IPS-11a (cell line): Measurements from ENCODE around the gene HTR3C.
"Not testable (repeated sequence)": the region's sequence is repeated elsewhere in the genome, so short reads cannot be mapped to it uniquely, and the experiment has no call there.

Source experiments
- H3K4me3 ChIP-seq: one replicate; pipeline ENCODE4 v1.5.1; 2013; ENCODE audit warnings: low read depth, low read length, control low read depth

Gene HTR3C

DNA sequence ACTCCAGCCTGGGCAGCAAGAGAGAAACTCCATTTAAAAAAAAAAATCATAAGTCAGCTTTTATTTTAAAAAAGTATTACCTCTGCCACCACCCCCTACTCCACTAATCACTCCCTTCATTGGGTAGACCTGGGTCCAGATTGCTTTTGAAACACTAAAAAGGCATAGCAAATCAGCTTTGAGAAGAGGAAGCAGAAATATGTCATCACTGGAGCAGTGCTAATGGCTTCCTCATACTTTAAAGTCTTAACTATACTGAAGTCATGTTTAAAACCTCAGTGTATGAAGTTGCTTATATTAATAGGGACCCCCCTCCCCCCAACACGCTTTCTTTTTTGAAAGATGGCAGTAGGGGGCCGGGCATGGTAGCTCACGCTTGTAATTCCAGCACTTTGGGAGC lies 22.3 kb upstream of the HTR3C start:
- no peak overlapping the region for H3K4me3 ChIP-seq

DNA sequence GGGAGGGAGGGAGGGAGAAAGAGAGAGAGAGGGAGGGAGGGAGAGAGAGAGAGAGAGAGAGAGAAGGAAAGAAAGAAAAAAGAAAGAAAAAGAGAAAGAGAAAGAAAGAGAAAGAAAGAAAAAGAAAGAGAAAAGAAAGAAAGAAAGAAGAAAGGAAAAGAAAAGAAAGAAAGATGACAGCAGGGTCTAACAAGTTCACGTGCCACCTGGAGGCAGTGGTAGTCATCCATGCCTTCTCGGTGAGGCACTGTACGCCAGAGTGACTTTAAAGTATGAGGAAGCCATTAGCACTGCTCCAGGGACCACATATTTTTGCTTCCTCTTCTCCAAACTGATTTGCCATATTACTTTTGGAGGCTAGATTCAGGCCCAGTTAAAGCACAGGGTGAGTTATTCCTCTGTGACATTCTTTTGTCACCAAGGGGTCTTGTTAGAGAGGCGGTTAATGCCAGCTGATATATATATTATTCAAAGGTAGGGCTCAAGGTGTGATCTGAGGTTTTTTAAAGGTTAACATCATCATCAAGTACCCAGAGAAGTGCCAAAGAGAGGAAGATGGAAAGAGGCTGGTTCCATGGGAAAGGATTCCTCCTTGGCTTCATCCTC lies 21.6 kb upstream of the HTR3C start, which contains the start of gene HTR3D:
Gene HTR3D (plus strand): TSS at position 556 of the 606 bp plus-strand sequence. CDS start 0 bp downstream, at position 556.
- no peak within 1 kb of the TSS for H3K4me3 ChIP-seq

DNA sequence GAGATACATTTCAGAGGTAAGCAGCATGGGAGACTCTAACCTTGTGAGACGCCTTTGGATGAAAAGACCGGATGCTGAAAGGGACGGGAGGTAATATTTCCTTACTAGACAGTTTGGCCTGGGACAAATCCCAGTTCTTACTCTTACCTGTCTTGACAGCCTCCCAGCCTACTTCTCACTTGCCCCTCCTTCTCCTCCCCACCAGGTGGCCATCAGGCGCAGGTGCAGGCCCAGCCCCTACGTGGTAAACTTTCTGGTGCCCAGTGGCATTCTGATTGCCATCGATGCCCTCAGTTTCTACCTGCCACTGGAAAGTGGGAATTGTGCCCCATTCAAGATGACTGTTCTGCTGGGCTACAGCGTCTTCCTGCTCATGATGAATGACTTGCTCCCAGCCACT lies 15.0 kb upstream of the HTR3C start:
- H3K4me3 ChIP-seq = no peak overlapping the region

DNA sequence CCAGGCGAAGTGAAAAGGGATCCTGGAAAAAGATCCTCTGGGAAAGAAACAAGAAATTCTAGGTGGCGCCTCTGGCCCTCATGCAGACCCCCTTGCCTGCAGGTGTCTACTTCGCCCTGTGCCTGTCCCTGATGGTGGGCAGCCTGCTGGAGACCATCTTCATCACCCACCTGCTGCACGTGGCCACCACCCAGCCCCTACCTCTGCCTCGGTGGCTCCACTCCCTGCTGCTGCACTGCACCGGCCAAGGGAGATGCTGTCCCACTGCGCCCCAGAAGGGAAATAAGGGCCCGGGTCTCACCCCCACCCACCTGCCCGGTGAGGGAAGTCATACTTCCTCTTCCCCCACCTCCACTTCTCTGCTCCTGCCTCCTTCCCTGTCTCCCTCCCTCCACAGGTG lies 14.5 kb upstream of the HTR3C start:
- H3K4me3 ChIP-seq = not testable (repeated sequence)

DNA sequence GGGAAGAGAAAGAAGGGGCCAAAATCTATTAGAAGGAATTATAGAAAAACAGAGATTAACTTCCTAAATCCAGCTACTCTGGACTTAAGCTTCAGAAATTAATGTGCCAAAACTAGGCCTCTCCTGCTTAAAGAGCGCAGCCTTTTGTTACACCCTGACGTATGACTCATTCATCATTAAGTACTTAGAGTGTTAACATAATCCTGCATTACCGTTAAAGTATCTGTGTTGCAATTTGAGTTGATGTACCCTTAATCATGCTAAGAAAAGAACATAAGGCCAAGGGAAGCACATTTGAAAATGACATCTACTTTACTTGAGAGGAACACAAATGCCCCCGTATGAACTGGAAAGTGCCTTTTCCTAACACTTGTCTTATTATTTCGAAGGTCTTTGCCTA lies 13.4 kb upstream of the HTR3C start:
- H3K4me3 ChIP-seq = no peak overlapping the region

DNA sequence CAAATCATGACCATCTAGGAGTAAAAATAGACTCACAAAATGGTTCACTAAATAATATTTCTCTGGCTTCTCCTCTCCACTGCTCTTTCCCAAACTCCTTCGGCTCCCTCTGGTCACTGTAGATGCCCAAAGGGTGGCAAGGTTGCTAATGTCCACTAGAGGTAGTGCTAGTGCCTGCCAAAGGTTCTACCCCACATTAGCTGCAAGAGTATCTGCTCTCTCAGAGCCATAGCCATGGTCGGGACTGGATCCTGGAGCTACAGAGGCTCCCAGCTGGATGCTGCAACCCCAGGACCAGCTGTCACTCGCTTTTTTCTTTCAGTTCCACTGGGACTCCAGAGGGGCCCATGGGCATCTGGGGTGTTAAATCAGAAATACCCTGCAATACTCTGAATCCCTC lies 12.8 kb upstream of the HTR3C start:
- no peak overlapping the region for H3K4me3 ChIP-seq

DNA sequence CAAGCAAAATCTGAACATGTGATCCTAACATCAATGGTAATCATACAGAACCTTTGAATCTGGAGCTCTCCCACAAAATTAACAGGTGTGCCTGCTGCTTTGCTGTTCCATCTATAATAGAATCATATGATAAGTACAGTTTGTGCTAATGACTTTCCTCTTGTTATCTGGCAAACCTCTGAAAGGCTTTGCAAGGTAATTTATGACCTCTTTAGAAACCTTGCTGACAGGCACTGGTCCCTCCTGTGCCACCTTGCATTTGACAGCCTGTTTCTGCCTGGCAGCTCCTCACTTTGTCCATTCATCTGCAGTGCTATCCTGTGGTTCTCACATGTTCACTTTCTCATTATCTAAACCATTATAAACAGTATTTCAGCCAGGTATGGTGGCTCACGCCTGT lies 10.2 kb upstream of the HTR3C start:
- no peak overlapping the region for H3K4me3 ChIP-seq

DNA sequence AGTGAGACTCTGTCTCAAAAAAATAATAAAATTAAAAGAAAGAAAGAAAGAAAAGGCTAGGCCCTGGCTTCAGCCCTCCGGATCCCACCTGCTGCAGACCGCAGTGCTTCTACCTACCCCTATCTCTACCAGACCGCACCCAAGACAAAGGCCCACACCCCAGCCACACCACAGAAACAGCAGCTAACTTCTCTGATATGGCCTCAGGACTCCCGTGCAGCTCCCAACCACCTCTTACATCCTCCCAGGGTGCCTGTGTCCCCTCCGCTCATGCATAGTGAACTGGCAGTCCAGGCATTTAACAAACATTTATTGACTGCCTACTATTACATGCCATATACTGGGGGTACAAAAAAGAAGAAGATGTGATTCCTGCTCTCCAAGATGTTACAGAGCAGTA lies 6.9 kb upstream of the HTR3C start:
- no peak overlapping the region for H3K4me3 ChIP-seq

DNA sequence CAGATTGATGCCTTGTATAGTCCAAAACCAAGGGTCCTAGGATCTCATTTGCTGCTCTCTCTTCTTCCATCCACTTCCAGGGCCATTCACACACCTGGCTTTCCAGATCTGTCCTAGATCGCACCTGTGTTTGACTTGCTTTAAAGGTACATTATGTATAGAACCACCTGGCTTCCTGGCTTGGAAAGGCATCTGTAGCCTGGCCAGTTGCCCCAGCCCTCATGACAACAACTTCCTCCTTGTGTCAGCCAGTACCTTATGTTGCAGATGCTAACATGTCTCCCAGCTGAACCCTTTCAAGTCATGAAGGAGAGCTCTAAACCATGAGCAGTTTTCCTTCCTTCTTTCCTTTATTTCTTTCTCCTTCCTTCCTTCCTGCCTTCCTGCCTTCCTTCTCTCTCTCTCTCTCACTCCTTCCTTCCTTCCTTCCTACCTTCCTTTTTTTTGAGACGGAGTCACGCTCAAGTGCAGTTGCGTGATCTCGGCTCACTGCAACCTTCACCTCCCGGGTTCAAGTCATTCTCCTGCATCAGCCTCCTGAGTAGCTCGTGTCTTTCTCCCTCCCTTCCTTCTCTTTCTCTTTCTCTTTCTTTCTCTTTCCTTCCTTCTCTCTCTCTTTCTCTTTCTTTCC lies 2.5 kb upstream of the HTR3C start:
- no peak overlapping the region for H3K4me3 ChIP-seq

DNA sequence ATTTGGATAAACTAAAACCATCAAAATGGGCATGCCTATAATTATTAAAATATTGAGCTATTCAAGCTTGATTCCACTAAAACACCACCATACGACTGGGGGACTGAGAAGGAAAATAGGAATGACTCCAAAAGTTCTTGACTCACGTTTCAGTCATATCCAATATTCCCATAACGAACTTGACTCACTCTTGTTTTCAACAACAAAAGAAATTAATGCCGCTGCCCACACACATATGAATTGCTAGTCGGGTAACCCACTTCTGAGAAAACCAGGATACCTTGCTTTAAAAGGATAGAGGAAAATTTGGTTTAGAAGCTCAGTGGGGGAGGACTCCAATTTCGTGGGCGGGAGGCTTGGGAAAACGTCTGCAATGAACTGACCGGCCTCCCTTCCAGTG lies 5.2 kb downstream of the HTR3C start:
- no peak overlapping the region for H3K4me3 ChIP-seq

DNA sequence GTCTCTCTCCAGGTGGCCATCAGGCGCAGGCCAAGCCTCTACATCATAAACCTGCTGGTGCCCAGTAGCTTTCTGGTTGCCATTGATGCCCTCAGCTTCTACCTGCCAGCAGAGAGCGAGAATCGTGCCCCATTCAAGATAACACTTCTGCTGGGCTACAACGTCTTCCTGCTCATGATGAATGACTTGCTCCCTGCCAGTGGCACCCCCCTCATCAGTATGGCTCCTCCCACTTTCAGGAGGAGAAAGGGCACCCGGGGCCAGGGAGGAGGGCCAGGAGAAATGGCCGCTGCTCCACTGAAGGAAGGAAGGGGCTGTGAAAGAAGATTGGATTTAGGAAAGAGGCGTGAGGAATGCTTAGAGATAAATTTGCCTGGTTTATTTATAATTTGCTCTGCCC lies 6.6 kb downstream of the HTR3C start:
- H3K4me3 ChIP-seq = no peak overlapping the region

DNA sequence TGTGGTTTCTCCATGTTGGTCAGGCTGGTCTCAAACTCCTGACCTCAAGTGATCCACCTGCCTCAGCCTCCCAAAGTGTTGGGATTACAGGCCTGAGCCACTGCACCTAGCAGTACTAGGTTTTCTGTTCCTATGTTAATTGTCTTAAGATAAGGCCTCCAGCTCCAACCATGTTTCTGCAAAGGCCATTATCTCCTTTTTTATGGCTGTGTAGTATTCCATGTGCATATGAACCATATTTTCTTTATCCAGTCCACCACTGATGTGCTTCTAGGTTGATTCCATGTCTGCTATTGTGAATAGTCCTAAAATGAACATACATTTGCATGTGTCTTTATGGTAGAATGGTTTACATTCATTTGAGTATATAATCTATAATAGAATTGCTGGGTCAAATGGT lies 9.8 kb downstream of the HTR3C start:
- no peak overlapping the region for H3K4me3 ChIP-seq

DNA sequence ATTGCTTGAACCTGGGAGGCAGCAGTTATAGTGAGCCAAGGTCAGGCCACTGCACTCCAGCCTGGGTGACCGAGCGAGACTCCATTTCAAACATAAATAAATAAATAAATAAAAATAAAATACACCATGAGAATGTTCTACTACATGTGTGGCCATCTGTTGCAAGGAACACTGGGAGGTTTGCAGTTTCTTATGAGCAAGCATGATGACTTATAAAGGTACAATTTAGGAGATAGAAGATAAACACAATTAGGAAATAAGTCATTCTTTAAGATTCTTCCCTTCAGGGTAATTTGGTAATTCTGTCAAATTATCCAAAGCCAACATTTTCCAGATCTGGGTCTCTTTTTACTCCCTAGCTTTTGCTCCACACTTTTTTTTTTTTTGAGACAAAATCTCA lies 13.4 kb downstream of the HTR3C start:
- H3K4me3 ChIP-seq = no peak overlapping the region

DNA sequence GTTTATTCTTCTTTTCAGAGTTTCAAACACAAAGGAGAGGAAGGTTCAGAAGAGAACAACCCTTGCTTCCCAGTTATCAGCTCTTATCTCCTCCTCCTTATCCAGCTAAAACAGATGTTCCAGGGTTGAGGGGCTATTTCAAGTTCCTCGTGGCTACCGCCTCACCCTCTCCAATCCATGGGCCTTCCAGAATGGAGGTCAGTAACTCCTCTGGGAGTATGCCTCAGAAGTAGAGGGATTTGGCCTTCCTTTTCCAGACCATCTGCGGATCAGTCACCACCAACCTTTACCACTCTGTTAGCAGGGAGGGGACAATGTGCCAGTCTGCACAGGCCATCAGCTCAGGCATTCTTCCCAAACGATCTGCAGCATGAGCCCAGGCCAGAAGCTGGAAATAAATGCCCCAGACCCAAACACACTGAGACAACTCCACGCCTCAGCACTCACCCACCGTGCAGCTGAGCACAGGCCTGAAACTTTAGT lies 14.8 kb downstream of the HTR3C start:
- no peak overlapping the region for H3K4me3 ChIP-seq

DNA sequence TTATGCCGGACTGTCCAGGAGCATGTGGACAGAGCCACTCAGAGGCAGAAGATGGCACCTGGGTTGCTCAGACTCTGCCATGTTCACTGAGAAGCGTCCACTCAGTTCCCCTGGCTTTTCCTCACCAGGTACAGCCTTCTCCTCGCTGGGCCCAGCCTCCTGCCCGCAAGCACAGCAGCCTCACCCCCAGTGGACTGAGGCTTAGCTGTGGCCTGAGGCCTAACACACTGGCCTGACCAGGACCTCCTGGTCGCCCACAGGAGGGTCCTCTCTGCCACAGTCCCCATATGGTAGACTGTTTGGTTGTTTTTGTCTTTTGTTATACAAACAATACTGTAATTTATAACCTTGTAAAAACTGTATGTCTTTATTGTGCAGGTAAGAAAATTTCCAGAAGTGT lies 15.5 kb downstream of the HTR3C start:
- no peak overlapping the region for H3K4me3 ChIP-seq

DNA sequence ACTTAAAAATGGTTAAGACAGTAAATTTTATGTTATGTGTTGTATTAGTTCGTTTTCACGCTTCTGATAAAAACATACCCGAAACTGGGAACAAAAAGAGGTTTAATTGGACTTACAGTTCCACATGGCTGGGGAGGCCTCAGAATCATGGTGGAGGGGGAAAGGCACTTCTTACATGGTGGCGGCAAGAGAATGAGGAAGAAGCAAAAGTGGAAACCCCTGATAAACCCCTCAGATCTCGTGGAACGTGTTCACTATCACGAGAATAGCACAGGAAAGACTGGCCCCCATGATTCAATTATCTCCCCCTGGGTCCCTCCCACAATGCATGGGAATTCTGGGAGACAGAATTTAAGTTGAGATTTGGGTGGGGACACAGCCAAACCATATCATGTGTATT lies 18.3 kb downstream of the HTR3C start:
- H3K4me3 ChIP-seq = not testable (repeated sequence)

DNA sequence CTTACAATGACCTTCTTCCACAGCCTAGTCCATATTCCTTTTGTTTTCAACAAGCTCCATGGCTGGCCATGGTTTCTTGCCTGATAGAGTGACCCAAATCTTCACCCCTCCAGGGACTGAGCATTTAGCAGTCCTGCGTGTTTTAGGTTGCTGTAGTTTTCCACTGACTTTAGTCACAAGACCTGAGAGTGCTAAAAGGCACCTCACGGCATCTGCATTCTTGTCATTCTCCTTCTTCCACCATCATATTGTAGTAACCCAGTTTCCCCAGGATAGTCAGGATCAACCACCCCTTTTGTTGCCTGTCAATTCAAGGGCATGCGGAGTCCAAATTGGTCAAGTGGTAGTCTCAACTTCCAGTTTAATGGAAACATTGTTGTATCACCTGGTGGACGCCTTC lies 20.8 kb downstream of the HTR3C start:
- H3K4me3 ChIP-seq = no peak overlapping the region

DNA sequence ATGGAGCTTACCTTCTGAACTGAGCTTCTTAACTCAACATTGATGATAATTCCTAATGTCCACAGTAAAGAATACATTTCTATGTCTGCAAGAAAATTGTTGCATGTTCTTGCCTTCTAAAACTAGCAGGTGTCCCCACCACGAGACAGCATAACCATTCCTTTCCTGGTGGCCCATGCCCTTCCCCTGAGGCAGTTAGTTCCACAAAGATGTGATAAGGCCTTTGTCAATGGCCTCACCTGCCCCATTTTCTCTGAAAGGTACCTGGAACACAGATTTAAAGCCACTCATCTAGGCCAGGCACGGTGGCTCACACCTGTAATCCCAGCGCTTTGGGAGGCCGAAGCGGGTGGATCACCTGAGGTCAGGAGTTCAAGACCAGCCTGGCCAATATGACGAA lies 23.1 kb downstream of the HTR3C start:
- H3K4me3 ChIP-seq = no peak overlapping the region

DNA sequence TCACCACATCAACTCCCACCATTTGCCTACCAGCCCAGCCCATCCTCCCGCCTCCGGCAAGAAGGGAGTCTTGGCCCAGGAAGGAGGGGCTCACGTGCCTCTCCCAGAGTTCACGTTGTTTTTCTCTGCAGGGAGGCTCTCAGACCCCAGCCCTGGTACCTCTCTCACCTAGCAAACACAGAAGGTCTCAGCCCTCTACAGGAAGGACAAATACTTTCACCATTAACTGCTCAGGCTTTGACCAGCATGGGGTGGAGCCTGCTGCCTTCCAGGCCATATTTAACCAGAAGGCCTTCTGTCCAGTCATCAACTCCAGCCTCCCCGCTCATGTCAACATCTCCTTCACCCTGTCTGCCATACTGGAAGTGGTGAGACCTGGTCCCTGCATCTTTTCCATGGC lies 25.0 kb downstream of the HTR3C start:
- no peak overlapping the region for H3K4me3 ChIP-seq

DNA sequence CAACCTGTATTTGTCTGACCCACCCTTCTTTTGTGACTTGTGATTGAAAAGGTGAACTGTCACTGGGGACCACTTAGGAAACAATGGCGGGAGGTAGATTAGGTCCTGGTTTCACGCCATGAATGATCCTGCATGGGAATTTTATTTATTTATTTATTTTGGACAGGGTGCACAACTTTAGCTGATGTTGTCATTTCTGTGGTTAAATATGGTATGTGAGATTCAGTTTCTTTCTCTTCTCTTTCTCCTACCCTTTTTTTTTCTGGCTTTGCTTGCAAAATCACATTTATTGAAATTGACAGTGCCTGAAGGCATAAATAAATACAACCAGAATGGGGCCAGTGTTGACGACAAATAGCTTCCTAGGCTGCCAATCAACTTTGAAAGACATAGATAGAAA lies 26.0 kb downstream of the HTR3C start:
- no peak overlapping the region for H3K4me3 ChIP-seq

DNA sequence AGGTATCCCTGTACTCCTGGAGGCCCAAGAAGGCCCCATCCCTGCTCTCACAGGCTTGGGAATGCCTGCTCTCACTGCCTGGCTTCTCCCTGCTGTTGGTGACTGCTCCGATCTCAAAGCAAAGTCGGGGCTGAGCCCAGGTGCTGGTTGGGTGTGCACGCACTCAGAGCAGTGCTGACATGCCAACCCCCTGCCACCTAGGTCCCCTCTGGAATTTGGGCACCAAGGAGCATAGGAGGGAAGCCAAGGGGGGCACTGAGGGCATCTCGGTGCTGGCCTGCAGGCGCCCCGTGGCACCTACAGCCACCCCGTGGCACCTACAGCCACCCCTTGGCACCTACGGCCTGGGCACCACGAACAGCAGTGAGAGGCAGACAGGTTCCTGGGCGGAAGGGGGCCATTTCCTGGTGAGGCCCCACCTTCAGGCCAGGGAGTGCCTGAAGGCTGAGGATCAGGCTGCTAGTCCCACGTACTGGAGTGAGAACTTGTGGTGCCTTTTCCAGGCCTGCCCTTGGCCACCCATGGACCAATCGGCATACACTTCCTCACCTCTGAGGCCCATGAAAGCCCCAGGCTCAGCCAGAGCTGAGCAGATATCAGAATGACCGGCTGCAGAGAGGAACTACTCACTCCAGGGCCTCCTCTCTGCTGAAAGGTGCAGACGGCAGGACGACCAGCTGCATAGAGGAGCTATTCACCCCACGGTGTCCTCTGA lies 28.4 kb downstream of the HTR3C start:
- H3K4me3 ChIP-seq = no peak overlapping the region

DNA sequence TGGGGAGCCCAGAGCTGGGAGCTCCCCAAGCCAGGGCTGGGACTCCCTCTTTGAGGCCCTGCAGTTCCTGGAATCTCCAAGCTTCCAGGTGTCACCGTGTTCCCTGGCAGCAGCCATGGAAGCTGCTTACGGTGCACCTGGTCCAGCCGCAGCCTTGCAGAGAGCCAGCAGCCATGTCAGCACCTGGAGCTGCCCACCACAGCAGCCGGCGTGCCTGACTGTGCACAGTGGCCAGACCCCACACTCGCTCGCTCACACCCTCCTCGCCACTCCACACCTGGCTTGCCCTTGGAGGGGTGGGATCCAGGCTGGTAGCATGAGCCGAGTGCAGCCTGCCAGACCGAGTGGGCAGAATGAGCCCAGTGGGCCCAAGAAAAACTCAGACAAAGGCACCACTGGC lies 29.2 kb downstream of the HTR3C start:
- H3K4me3 ChIP-seq = no peak overlapping the region
